GM12878 (cell line): ENCODE measurements around the gene GLB1L3. TPM values are rescaled to one million over a fixed set of nuclear protein-coding genes. Genes with fewer than 3 reads are reported as not detected.

Experiments
- ATAC-seq: fragments of 200-7000 bp; cut with Tn5 transposase; 3 replicates; pipeline ENCODE4 v1.9.1; 2020; ENCODE audit warnings: mild to moderate bottlenecking, moderate library complexity
- BruUV-seq: library from RNA; stranded (reverse); fragments of 400-500 nt; replicated peaks from 2 replicates; lab custom pipeline; 2021; lab: Mats Ljungman, UMichigan
- CTCF ChIA-PET: fragments of 300-600 bp; sonication (Branson Sonifier 250); formaldehyde crosslinking; extraction: SDS; loops from one replicate; lab custom pipeline; 2021; ENCODE audit warnings: inconsistent platforms; lab: Yijun Ruan, JAX
- POLR2A ChIA-PET: fragments of 350-600 bp; formaldehyde crosslinking; extraction: SDS; loops from one replicate; lab custom pipeline; 2021; ENCODE audit warnings: inconsistent platforms; lab: Charles Lee
- RAD21 ChIA-PET: fragments of 300-600 bp; sonication (Branson Sonifier 250); formaldehyde crosslinking; loops from one replicate; lab custom pipeline; 2023; ENCODE audit warnings: antibody characterized with exemption; ENCODE audit not compliant: unreplicated experiment; lab: Charles Lee
- SMC1A ChIA-PET: fragments of 300-600 bp; sonication (Branson Sonifier 250); formaldehyde crosslinking; loops from one replicate; lab custom pipeline; 2023; ENCODE audit not compliant: unreplicated experiment, uncharacterized antibody; lab: Charles Lee
- DNase-seq: peaks from one replicate; pipeline ENCODE4 v3.0.0-alpha.2; 2011; ENCODE audit warnings: low read depth, low spot score
- FAIRE-seq: peaks from 3 replicates; lab custom pipeline; 2011; peaks lifted over from hg19 to GRCh38; lab: Jason Lieb, UNC
- H2AFZ ChIP-seq: 2 replicates; pipeline ENCODE4 v1.6.0; 2011; ENCODE audit warnings: low read depth, low read length, control low read depth; ENCODE audit not compliant: control insufficient read depth
- H3K27ac ChIP-seq: 2 replicates; pipeline ENCODE4 v1.5.1; 2011; ENCODE audit warnings: control low read depth; ENCODE audit not compliant: control insufficient read depth, insufficient read depth
- H3K27me3 ChIP-seq, 2 experiments: replicated peaks in 1 of 2; 2 replicates each; pipeline versions ENCODE4 v1.6.0 to v1.6.1; 2011; ENCODE audit warnings: low read length in 1 of 2; ENCODE audit not compliant: control insufficient read depth in 2 of 2, insufficient read depth in 2 of 2
- H3K36me3 ChIP-seq, 2 experiments: 2 replicates each; pipeline ENCODE4 v1.5.1; 2011; ENCODE audit warnings: low read length in 1 of 2; ENCODE audit not compliant: control insufficient read depth in 2 of 2, insufficient read depth in 2 of 2
- H3K4me1 ChIP-seq: 2 replicates; pipeline ENCODE4 v1.6.1; 2011; ENCODE audit warnings: mild to moderate bottlenecking, low read length, moderate library complexity, mixed read lengths; ENCODE audit not compliant: control insufficient read depth, insufficient read depth
- H3K4me2 ChIP-seq: 2 replicates; pipeline ENCODE4 v1.6.0; 2011; ENCODE audit warnings: control low read depth; ENCODE audit not compliant: control insufficient read depth, insufficient read depth
- H3K4me3 ChIP-seq: fragments of 200-600 bp; sonication (generic); 2 replicates; pipeline ENCODE4 v1.5.1; 2016
- H3K79me2 ChIP-seq: 2 replicates; pipeline ENCODE4 v1.6.0; 2011; ENCODE audit warnings: low read length; ENCODE audit not compliant: control insufficient read depth, insufficient read depth
- H3K9ac ChIP-seq: 2 replicates; pipeline ENCODE4 v1.8.0; 2011; ENCODE audit warnings: low read length, control low read depth, mixed read lengths; ENCODE audit not compliant: control insufficient read depth, insufficient read depth
- H3K9me3 ChIP-seq: replicated peaks from 3 replicates; pipeline ENCODE4 v1.5.1; 2011; ENCODE audit warnings: mild to moderate bottlenecking, low read length; ENCODE audit not compliant: control insufficient read depth, insufficient read depth
- H4K20me1 ChIP-seq: 2 replicates; pipeline ENCODE4 v1.6.0; 2011; ENCODE audit not compliant: control insufficient read depth, insufficient read depth
- ATF3 ChIP-seq: IDR thresholded peaks from 2 replicates; pipeline ENCODE4 v1.6.1; 2011; ENCODE audit warnings: low read depth, mild to moderate bottlenecking, low read length, moderate library complexity, borderline replicate concordance; ENCODE audit errors: extremely low read depth
- CUX1 ChIP-seq: IDR thresholded peaks from 2 replicates; pipeline ENCODE4 v1.6.1; 2012; ENCODE audit warnings: improper control_type of control experiment, low read depth, low read length; ENCODE audit not compliant: insufficient replicate concordance
- FOXK2 ChIP-seq: fragments of 450-650 bp; IDR thresholded peaks from 2 replicates; pipeline ENCODE4 v1.6.1; 2017; ENCODE audit warnings: mild to moderate bottlenecking, moderate library complexity
- MXI1 ChIP-seq: fragments of 150-350 bp; IDR thresholded peaks from 2 replicates; pipeline ENCODE4 v1.6.1; 2011; ENCODE audit warnings: low read depth, mild to moderate bottlenecking, inconsistent platforms, low read length, improper control_type of control experiment
- NBN ChIP-seq: fragments of 450-650 bp; IDR thresholded peaks from 2 replicates; pipeline ENCODE4 v1.6.1; 2016
- NFIC ChIP-seq: IDR thresholded peaks from 2 replicates; pipeline ENCODE4 v1.6.1; 2012; ENCODE audit warnings: low read depth, mild to moderate bottlenecking, inconsistent platforms, low read length, moderate library complexity
- RAD51 ChIP-seq: fragments of 450-650 bp; IDR thresholded peaks from 2 replicates; pipeline ENCODE4 v1.6.1; 2016; ENCODE audit warnings: moderate library complexity, mild to moderate bottlenecking, inconsistent platforms
- TCF12 ChIP-seq: IDR thresholded peaks from 2 replicates; pipeline ENCODE4 v1.6.1; 2011; ENCODE audit warnings: low read depth, mild to moderate bottlenecking, low read length
- ZNF687 ChIP-seq: fragments of 450-650 bp; IDR thresholded peaks from 2 replicates; pipeline ENCODE4 v1.6.1; 2017; ENCODE audit warnings: mild to moderate bottlenecking, moderate library complexity
- WGBS: methylation state at CpG from one replicate; pipeline ENCODE4 v1.1.6; 2016; ENCODE audit warnings: low lambda C conversion rate; ENCODE audit not compliant: insufficient replicate concordance, insufficient coverage; ENCODE audit errors: missing lambda C conversion rate; 5-methylcytosine and 5-hydroxymethylcytosine counted together
- in situ Hi-C: fragments of 300-500 bp; cut with MboI; formaldehyde crosslinking; loops from 9 replicates; pipeline ENCODE4 v1.14.3; 2018; ENCODE audit warnings: mixed read lengths
- intact Hi-C: fragments of 100-400 bp; cut with micrococcal nuclease; formaldehyde crosslinking; loops from one replicate; pipeline ENCODE4 v1.14.2; 2022; ENCODE audit not compliant: unreplicated experiment
- polyA plus RNA-seq, 11 experiments: library from polyadenylated mRNA; depleted of rRNA in 4 of 11; unstranded in 6 of 11; stranded (reverse) in 5 of 11; fragments of >200 nt; fragmentation: Nextera tagmentation in 4 of 11; fragmentation: Illumina TruSeq in 1 of 11; extraction: Ambion mirVana in 4 of 11; extraction: Trizol in 1 of 11; gene quantifications; 1 replicate in 1 of 11; 2 replicates in 10 of 11; pipeline versions ENCODE4 v1.2.1 to v1.2.3, GENCODE V29; 2011 to 2016; ENCODE audit warnings: inconsistent platforms in 2 of 11, missing spikeins in 2 of 11, low read depth in 1 of 11
- total RNA-seq, 4 experiments: library from RNA; depleted of rRNA in 3 of 4; stranded (reverse); fragments of >200 nt in 3 of 4; fragmentation: Illumina TruSeq in 1 of 4; extraction: Trizol in 1 of 4; gene quantifications; 2 replicates each; pipeline versions ENCODE4 v1.2.1 to v1.2.3, GENCODE V29; 2013 to 2021

Gene GLB1L3
- total and polyA plus RNA-seq, 10 of the 15 experiments (the other 5 are each of a cell fraction or from before 2014, with no cell fraction given) = 0.53 to 2.9 (median 1.9) TPM; not detected in 1

DNA sequence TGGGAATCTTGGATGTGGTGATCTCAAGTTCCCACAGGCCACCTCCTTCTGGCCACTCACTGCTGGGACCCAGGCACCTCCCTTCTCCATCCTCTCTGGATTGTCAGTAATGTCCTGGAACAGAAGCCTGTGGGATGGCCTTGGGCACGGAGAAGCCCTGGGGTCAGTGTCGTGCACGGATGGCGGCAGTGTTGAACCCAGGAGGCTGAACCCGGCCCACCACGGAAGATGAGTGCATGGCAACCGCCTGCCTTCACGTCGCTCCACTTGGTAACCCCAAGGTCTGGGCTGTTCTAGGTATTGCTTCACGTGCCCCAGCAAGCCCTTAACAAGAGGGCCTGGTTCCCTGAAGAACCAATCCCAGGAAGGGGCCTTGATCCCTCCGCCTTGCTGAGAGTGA is 30.1 kb upstream of the GLB1L3 start:
- WGBS = 97% methylated on average over 11 of the region's 11 CpGs
- CTCF ChIA-PET = interaction anchor here (4.2 kb wide), 1 partner anchor 37 kb away, joined by 56 read pairs; no protein-coding TSS in a partner anchor
- Histone ChIP-seq H3K4me2 (no peak overlapping the region), H3K27ac (no peak overlapping the region), H3K36me3 (peaks cover 10 to 17% of the 10 kb centered on the region in 2 experiments), H3K4me1 (no peaks in the 10 kb centered on the region), H2AFZ (no peak overlapping the region), H3K79me2 (no peaks in the 10 kb centered on the region), H3K27me3 (no peaks in the 10 kb centered on the region), H3K9ac (no peak overlapping the region), H4K20me1 (no peaks in the 10 kb centered on the region), H3K9me3 (no peaks in the 10 kb centered on the region), H3K4me3 (no peak overlapping the region)
- BruUV-seq = no TSS peak
- FAIRE-seq = no peak
- intact Hi-C loops (no loop called here), in situ Hi-C loops (no loop called here)
- SMC1A ChIA-PET = no interaction called here
- no peak for DNase-seq
- no peak for ATAC-seq
- POLR2A ChIA-PET = no interaction called here
- RAD21 ChIA-PET = no interaction called here
- TF ChIP-seq FOXK2 = no peak
- TF ChIP-seq RAD51 = no peak
- no peak for TF ChIP-seq TCF12
- TF ChIP-seq MXI1 = no peak
- no peak for TF ChIP-seq ZNF687
- TF ChIP-seq ATF3 = no peak
- no peak for TF ChIP-seq NFIC
- no peak for TF ChIP-seq NBN
- no peak for TF ChIP-seq CUX1
